HCT116 (cell line): Measurements from ENCODE around the gene S100Z. TPM values are rescaled to one million over a fixed set of nuclear protein-coding genes. Genes with fewer than 3 reads are reported as not detected.

Experiments used
- ATAC-seq: fragments of 200-7000 bp; cut with Tn5 transposase; 2 replicates; pipeline ENCODE4 v1.9.1; 2020; ENCODE audit warnings: mild to moderate bottlenecking, moderate library complexity
- BruUV-seq: library from RNA; stranded (reverse); fragments of 400-500 nt; replicated peaks from 2 replicates; lab custom pipeline; 2021; lab: Mats Ljungman, UMichigan
- CTCF ChIA-PET: fragments of 300-600 bp; sonication (Branson Sonifier 250); formaldehyde crosslinking; loops from one replicate; lab custom pipeline; 2021; ENCODE audit warnings: antibody characterized with exemption; lab: Charles Lee
- POLR2A ChIA-PET: fragments of 300-600, 350-600 bp; sonication (Branson Sonifier 250); formaldehyde crosslinking; loops from one replicate; lab custom pipeline; 2021; ENCODE audit warnings: antibody characterized with exemption; lab: Charles Lee
- RAD21 ChIA-PET, 2 experiments: fragments of 300-600 bp; sonication (Branson Sonifier 250); formaldehyde crosslinking; loops; one replicate each; lab custom pipeline; 2023; ENCODE audit warnings: low total read pairs in 2 of 2; ENCODE audit not compliant: uncharacterized antibody in 2 of 2, unreplicated experiment in 2 of 2, low non-redundant PET in 1 of 2; lab: Charles Lee
- DNase-seq: peaks from one replicate; pipeline ENCODE4 v3.0.0-alpha.2; 2010; ENCODE audit warnings: low read depth, low spot score
- H2AFZ ChIP-seq: fragments of 200-600 bp; shearing (Covaris generic), sonication (generic); 2 replicates; pipeline ENCODE4 v1.6.1; 2017; ENCODE audit warnings: low read depth, mixed run types, mixed read lengths, antibody characterized with exemption, low read length; ENCODE audit not compliant: poor library complexity, severe bottlenecking
- H3K27ac ChIP-seq: 2 replicates; pipeline ENCODE4 v1.5.1; 2012; ENCODE audit warnings: low read depth, low read length
- H3K27me3 ChIP-seq: fragments of 200-600 bp; sonication (generic); 2 replicates; pipeline ENCODE4 v1.6.1; 2016; ENCODE audit warnings: mixed run types, low read length, mixed read lengths; ENCODE audit not compliant: insufficient read depth
- H3K36me3 ChIP-seq, 2 experiments: fragments of 200-500 bp in 1 of 2; fragments of 200-600 bp in 1 of 2; sonication (Bioruptor generic) in 1 of 2; sonication (generic) in 1 of 2; 2 replicates each; pipeline versions ENCODE4 v1.5.1 to v1.6.1; 2014 to 2016; ENCODE audit warnings: low read length in 2 of 2, inconsistent platforms in 1 of 2, mixed read lengths in 1 of 2, mixed run types in 1 of 2; ENCODE audit not compliant: insufficient read depth in 2 of 2, control insufficient read depth in 1 of 2
- H3K4me1 ChIP-seq, 2 experiments: fragments of 200-600 bp in 1 of 2; sonication (generic) in 1 of 2; 2 replicates each; pipeline versions ENCODE4 v1.5.1 to v1.6.1; 2012 to 2017; ENCODE audit warnings: low read length in 2 of 2, inconsistent platforms in 1 of 2, mild to moderate bottlenecking in 1 of 2, mixed read lengths in 1 of 2, mixed run types in 1 of 2, moderate library complexity in 1 of 2; ENCODE audit not compliant: insufficient read depth in 2 of 2, control insufficient read depth in 1 of 2
- H3K4me2 ChIP-seq: fragments of 200-600 bp; sonication (generic); 2 replicates; pipeline ENCODE4 v1.6.1; 2017; ENCODE audit warnings: mixed run types, low read length, mixed read lengths
- H3K4me3 ChIP-seq, 2 experiments: fragments of 200-600 bp in 1 of 2; sonication (generic) in 1 of 2; replicated peaks in 1 of 2; 2 replicates each; pipeline ENCODE4 v1.5.1; 2011 to 2016; ENCODE audit warnings: low read length in 2 of 2, control low read depth in 1 of 2, low read depth in 1 of 2, mild to moderate bottlenecking in 1 of 2, mixed read lengths in 1 of 2, mixed run types in 1 of 2
- H3K79me2 ChIP-seq: fragments of 200-600 bp; sonication (generic); 2 replicates; pipeline ENCODE4 v1.6.1; 2017; ENCODE audit warnings: mild to moderate bottlenecking, mixed run types, low read length, moderate library complexity, mixed read lengths; ENCODE audit not compliant: insufficient read depth
- H3K9ac ChIP-seq: fragments of 200-600 bp; sonication (generic); 2 replicates; pipeline ENCODE4 v1.6.1; 2016; ENCODE audit warnings: low read length, mixed read lengths
- H3K9me2 ChIP-seq: fragments of 200-600 bp; sonication (generic), shearing (Covaris generic); 2 replicates; pipeline ENCODE4 v1.6.1; 2017; ENCODE audit warnings: mixed run types, mild to moderate bottlenecking, moderate library complexity; ENCODE audit not compliant: insufficient read depth
- H3K9me3 ChIP-seq, 2 experiments: fragments of 200-500 bp in 1 of 2; fragments of 200-600 bp in 1 of 2; sonication (Bioruptor generic) in 1 of 2; sonication (generic) in 1 of 2; 2 replicates each; pipeline ENCODE4 v1.6.1; 2014 to 2017; ENCODE audit warnings: low read length in 2 of 2, mixed read lengths in 2 of 2, inconsistent platforms in 1 of 2, low read depth in 1 of 2, mild to moderate bottlenecking in 1 of 2, mixed run types in 1 of 2, moderate library complexity in 1 of 2; ENCODE audit not compliant: control insufficient read depth in 1 of 2, insufficient read depth in 1 of 2
- H4K20me1 ChIP-seq: fragments of 200-600 bp; sonication (generic), shearing (Covaris generic); 2 replicates; pipeline ENCODE4 v1.6.1; 2017; ENCODE audit warnings: mixed run types, mild to moderate bottlenecking, moderate library complexity; ENCODE audit not compliant: insufficient read depth
- CBX3 ChIP-seq: IDR thresholded peaks from 2 replicates; pipeline ENCODE4 v1.6.1; 2012; ENCODE audit warnings: low read depth
- EZH2 ChIP-seq: fragments of 200-600 bp; sonication (generic); IDR thresholded peaks from 2 replicates; pipeline ENCODE4 v1.6.1; 2017; ENCODE audit warnings: antibody characterized with exemption, mixed run types
- FOSL1 ChIP-seq: IDR thresholded peaks from 2 replicates; pipeline ENCODE4 v1.6.1; 2012; ENCODE audit warnings: low read depth
- POLR2A ChIP-seq: IDR thresholded peaks from 2 replicates; pipeline ENCODE4 v1.7.0; 2011; ENCODE audit warnings: borderline replicate concordance; ENCODE audit not compliant: insufficient read depth, insufficient read length; ENCODE audit errors: extremely low read depth
- POLR2AphosphoS5 ChIP-seq: IDR thresholded peaks from 2 replicates; pipeline ENCODE4 v1.6.1; 2011; ENCODE audit warnings: mild to moderate bottlenecking, low read depth, low read length, moderate library complexity
- SP1 ChIP-seq: IDR thresholded peaks from 2 replicates; pipeline ENCODE4 v1.6.1; 2012; ENCODE audit warnings: low read depth
- TCF7L2 ChIP-seq: IDR thresholded peaks from 2 replicates; pipeline ENCODE4 v1.7.0; 2011; ENCODE audit warnings: borderline replicate concordance, inconsistent platforms; ENCODE audit not compliant: insufficient read depth, insufficient read length; ENCODE audit errors: extremely low read depth
- intact Hi-C: fragments of 100-400 bp; cut with micrococcal nuclease; formaldehyde crosslinking; loops from 2 replicates; pipeline ENCODE4 v1.10.0; 2022
- total RNA-seq: library from RNA; stranded (reverse); gene quantifications from one replicate; pipeline ENCODE4 v1.2.1, GENCODE V29; 2021; ENCODE audit not compliant: unreplicated experiment
- TF ChIP-seq, protein P1 (sequence below): IDR thresholded peaks from 2 replicates; pipeline ENCODE4 v1.6.1; 2011; ENCODE audit warnings: mild to moderate bottlenecking, low read length, moderate library complexity; ENCODE audit not compliant: insufficient replicate concordance; ENCODE audit errors: extremely low read depth
- TF ChIP-seq, protein P2 (sequence below): IDR thresholded peaks from 2 replicates; pipeline ENCODE4 v1.6.1; 2012; ENCODE audit warnings: low read depth
- TF ChIP-seq, protein P3 (sequence below): IDR thresholded peaks from 2 replicates; pipeline ENCODE4 v1.6.1; 2012

The S100Z gene
- total RNA-seq, 1 experiment from 2014 or later: not detected

DNA sequence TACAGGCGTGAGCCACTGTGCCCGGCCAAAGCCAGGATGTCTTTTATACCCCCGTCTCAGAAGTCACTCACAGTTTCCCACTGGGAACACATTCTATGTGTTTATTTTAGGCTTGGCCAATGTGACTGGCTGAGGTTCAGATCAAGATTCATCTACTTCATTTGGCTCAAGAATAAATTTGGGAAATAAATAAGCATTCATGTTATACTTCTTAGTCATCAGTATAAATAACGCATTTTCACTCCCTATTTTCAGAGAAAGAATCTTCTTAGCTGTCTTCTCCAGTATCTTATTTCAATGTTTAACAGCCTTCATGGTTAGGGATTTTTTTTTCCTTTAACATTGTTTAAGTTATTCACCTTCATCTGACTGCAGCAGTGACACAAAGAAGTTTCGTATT lies 11.8 kb downstream of the S100Z start:
- ATAC-seq: no peak
- H3K9ac ChIP-seq: no peak overlapping the region
- no peak overlapping the region for H2AFZ ChIP-seq
- no peaks in the 10 kb centered on the region for H3K79me2 ChIP-seq
- no peaks in the 10 kb centered on the region for H3K9me2 ChIP-seq
- ChIA-PET RAD21 (no interaction called here), CTCF (no interaction called here), POLR2A (no interaction called here)
- no peaks in the 10 kb centered on the region for H3K36me3 ChIP-seq
- H3K4me1 ChIP-seq: no peaks in the 10 kb centered on the region; a peak in 2 of 4 replicates
- DNase-seq: no peak
- no peak overlapping the region for H3K27ac ChIP-seq
- H3K27me3 ChIP-seq: no peaks in the 10 kb centered on the region
- no peak for TF ChIP-seq FOSL1
- TF ChIP-seq POLR2A: no peak
- no peak for TF ChIP-seq TCF7L2
- TF ChIP-seq CBX3: no peak
- TF ChIP-seq, protein P1, sequence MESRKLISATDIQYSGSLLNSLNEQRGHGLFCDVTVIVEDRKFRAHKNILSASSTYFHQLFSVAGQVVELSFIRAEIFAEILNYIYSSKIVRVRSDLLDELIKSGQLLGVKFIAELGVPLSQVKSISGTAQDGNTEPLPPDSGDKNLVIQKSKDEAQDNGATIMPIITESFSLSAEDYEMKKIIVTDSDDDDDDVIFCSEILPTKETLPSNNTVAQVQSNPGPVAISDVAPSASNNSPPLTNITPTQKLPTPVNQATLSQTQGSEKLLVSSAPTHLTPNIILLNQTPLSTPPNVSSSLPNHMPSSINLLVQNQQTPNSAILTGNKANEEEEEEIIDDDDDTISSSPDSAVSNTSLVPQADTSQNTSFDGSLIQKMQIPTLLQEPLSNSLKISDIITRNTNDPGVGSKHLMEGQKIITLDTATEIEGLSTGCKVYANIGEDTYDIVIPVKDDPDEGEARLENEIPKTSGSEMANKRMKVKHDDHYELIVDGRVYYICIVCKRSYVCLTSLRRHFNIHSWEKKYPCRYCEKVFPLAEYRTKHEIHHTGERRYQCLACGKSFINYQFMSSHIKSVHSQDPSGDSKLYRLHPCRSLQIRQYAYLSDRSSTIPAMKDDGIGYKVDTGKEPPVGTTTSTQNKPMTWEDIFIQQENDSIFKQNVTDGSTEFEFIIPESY: no peak
- TF ChIP-seq EZH2: no peak
- TF ChIP-seq SP1: no peak
- TF ChIP-seq, protein P2, sequence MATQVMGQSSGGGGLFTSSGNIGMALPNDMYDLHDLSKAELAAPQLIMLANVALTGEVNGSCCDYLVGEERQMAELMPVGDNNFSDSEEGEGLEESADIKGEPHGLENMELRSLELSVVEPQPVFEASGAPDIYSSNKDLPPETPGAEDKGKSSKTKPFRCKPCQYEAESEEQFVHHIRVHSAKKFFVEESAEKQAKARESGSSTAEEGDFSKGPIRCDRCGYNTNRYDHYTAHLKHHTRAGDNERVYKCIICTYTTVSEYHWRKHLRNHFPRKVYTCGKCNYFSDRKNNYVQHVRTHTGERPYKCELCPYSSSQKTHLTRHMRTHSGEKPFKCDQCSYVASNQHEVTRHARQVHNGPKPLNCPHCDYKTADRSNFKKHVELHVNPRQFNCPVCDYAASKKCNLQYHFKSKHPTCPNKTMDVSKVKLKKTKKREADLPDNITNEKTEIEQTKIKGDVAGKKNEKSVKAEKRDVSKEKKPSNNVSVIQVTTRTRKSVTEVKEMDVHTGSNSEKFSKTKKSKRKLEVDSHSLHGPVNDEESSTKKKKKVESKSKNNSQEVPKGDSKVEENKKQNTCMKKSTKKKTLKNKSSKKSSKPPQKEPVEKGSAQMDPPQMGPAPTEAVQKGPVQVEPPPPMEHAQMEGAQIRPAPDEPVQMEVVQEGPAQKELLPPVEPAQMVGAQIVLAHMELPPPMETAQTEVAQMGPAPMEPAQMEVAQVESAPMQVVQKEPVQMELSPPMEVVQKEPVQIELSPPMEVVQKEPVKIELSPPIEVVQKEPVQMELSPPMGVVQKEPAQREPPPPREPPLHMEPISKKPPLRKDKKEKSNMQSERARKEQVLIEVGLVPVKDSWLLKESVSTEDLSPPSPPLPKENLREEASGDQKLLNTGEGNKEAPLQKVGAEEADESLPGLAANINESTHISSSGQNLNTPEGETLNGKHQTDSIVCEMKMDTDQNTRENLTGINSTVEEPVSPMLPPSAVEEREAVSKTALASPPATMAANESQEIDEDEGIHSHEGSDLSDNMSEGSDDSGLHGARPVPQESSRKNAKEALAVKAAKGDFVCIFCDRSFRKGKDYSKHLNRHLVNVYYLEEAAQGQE: no peak
- TF ChIP-seq, protein P3, sequence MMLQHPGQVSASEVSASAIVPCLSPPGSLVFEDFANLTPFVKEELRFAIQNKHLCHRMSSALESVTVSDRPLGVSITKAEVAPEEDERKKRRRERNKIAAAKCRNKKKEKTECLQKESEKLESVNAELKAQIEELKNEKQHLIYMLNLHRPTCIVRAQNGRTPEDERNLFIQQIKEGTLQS: no peak
- no peak for TF ChIP-seq POLR2AphosphoS5
- no peak overlapping the region for H3K4me2 ChIP-seq
- no peak overlapping the region for H3K4me3 ChIP-seq
- intact Hi-C loops: no loop called here
- no TSS peak for BruUV-seq
- no peaks in the 10 kb centered on the region for H4K20me1 ChIP-seq
- no peaks in the 10 kb centered on the region for H3K9me3 ChIP-seq
